Measurements from ENCODE around the gene NFAT5.

The NFAT5 gene

GRCh38 chr16:69644790-69645189 is 79.0 kb downstream of the NFAT5 start:
- DNase-seq (ENCODE audit: low spot score), result no peak

- no peak for DNase-seq (ENCODE audit: low spot score)
Measured at GRCh38 chr16:69647020-69647419, 81.3 kb downstream of the NFAT5 start.

- no peak for DNase-seq (ENCODE audit: low spot score)
Measured at GRCh38 chr16:69651217-69651616, 85.5 kb downstream of the NFAT5 start.

DNA sequence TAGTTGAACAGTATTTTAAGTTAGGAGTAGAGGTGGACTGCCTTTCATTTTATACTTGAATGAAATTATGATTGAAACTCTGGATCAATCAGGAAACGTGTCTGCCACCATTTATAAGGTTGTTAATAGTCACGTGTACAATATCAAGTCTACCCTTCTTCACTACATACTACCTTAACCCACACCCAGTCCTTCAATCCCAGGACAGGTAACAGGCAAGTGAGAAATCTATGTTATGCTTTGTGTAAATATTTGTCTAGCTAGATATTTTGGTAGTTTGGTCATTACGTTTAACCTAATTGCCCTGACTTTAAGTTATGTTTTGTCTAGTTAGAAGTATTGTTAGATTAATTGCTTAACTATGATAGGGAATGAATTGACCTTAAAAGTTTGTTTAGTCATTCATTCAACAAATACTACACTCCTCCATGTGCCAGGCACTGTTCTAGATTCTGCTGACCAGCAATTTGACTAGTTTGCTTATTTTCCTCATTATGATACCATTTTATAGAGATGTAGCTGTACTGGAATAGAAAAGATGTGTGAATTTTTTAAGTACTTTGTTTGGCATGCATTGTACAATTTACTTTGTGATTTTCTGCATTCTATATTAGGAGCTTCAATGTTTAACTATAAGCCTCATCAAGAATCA is 88.6 kb downstream of the NFAT5 start:
- DNase-seq (ENCODE audit: low spot score), result no peak

GRCh38 chr16:69660166-69660565 is 94.4 kb downstream of the NFAT5 start:
- DNase-seq (ENCODE audit: low spot score), result no peak

- no peak for DNase-seq (ENCODE audit: low spot score)
Measured at GRCh38 chr16:69662901-69663300, 97.1 kb downstream of the NFAT5 start.

GRCh38 chr16:69663846-69664245 is 98.1 kb downstream of the NFAT5 start:
- no peak for DNase-seq (ENCODE audit: low spot score)

DNA sequence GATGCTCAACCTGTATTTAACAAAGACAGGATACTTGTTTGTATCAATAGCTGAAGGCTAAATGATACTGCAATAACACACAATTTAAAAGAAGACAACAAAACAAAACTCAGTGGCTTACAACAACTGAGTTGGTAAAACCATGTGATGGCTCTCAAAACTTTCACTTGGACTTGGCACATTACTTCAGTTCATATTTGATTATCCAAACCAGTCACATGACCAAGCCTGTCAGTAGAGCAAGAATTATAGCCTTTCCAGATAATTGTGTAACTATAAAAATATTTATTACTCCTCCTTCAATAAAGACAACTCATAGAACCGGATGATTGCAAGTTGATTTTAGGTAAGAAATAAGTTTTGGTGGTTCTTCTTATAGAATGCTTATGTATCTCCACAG is 103.8 kb downstream of the NFAT5 start:
- DNase-seq (ENCODE audit: low spot score), result no peak

GRCh38 chr16:69672315-69672997 is 106.7 kb downstream of the NFAT5 start:
- DNase-seq (ENCODE audit: low spot score), result no peak

DNA sequence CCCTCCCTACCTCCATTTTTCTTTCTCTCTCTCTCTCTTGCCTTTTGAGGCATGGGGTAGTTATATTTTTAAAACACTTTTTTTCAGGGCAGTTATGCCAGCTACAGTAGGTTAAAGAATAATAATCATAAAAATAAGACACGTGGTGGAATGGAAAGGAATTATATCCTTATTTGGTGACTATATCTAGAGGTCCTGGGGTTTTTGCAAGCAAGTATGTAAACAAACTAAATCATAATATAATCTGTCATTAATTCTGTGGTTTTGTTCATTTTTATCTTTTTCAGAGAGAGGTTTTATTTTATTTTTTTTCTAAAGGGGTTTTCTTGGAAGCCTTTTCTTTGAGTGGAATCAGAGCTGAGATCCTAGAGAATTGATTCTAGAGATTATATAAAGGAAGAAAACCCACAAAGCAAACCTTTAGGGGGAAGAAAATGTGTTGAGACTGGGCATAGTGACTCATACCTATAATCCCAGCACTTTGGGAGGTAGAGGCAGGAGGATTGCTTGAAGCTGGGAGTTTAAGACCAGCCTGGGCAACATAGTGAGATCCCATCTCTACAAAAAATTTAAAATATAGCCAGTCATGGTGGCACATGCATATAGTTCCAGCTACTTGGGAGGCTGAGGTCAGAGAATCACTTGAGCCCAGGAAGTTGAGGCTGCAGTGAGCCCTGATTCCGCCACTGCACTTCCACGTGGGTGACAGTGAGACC is 107.4 kb downstream of the NFAT5 start:
- no peak for DNase-seq (ENCODE audit: low spot score)

DNA sequence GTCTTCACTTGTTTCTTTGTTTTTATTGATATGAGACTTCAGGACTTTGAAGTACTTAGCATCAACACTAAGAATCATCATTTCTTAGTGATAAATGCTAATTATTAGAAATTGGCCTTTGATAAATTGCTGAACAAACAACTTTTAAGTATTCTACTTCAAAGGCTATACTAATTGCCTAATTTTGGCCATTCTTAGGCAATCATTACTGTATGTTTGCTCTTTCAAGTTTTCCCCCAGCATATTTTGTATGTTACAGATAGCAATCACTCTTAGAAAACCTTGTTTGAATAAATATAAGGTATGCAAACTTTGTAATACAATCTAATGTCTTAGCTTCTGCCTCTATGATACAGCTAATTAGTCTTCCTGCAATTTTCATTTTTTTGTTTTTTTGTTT is 114.6 kb downstream of the NFAT5 start:
- no peak for DNase-seq (ENCODE audit: low spot score)

- no peak for DNase-seq (ENCODE audit: low spot score)
Measured at GRCh38 chr16:69688589-69688988, 122.8 kb downstream of the NFAT5 start.

GRCh38 chr16:69691980-69692911 is 126.5 kb downstream of the NFAT5 start:
- DNase-seq (ENCODE audit: low spot score), result no peak

DNA sequence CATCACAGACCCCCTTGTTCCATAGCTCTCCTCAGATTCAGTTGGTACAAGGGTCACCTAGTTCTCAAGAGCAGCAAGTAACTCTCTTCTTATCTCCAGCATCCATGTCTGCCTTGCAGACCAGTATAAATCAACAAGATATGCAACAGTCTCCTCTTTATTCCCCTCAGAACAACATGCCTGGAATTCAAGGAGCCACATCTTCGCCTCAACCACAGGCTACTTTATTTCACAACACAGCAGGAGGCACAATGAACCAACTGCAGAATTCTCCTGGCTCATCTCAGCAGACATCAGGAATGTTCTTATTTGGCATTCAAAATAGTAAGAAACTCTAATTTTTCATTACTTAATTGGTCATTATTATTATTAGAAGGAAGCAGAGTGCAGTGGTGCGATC is 128.2 kb downstream of the NFAT5 start:
- no peak for DNase-seq (ENCODE audit: low spot score)

DNA sequence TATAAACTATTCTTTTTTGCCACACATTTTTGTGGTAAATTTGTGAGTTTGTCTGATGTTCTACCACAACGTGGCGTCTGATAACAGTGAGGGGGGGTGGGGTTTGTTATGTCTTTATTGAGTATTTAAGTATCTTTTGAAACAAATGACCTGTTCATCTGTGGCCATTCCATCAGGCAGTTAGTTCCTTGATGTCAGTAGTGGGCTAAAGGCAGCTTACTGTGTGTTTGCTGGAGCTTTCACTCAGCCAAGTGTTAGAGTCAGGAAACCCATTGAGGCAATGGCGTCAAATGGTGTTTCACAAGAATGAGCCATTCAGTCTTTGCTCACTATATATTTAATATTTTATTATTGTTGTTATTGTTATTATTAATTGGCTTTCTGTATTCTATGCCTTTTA is 132.6 kb downstream of the NFAT5 start:
- DNase-seq (ENCODE audit: low spot score), result no peak

- no peak for DNase-seq (ENCODE audit: low spot score)
Measured at GRCh38 chr16:69699915-69700314, 134.1 kb downstream of the NFAT5 start.

DNA sequence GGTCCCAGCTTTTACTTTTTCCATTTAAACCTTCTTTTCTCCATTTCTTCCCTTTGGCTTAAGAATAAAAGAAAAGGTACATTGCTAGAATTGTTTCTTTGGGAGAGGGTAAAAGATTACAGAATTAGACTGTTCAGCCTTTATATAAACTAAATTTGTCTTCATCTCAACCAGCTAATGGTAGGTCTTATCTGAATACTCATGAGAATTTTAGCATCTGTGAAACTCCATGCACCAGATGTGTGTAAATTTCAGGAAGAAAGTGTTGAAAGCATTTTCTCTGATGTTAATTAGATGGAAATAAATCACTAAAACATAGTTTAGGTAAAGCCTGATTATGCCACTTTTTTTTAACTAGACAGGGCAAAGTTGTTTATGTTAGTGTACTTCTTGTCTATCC is 135.7 kb downstream of the NFAT5 start:
- no peak for DNase-seq (ENCODE audit: low spot score)

- no peak for DNase-seq (ENCODE audit: low spot score)
Measured at GRCh38 chr16:69701866-69702265, 136.1 kb downstream of the NFAT5 start.

- no peak for DNase-seq (ENCODE audit: low spot score)
Measured at GRCh38 chr16:69703638-69704037, 137.9 kb downstream of the NFAT5 start.

DNA sequence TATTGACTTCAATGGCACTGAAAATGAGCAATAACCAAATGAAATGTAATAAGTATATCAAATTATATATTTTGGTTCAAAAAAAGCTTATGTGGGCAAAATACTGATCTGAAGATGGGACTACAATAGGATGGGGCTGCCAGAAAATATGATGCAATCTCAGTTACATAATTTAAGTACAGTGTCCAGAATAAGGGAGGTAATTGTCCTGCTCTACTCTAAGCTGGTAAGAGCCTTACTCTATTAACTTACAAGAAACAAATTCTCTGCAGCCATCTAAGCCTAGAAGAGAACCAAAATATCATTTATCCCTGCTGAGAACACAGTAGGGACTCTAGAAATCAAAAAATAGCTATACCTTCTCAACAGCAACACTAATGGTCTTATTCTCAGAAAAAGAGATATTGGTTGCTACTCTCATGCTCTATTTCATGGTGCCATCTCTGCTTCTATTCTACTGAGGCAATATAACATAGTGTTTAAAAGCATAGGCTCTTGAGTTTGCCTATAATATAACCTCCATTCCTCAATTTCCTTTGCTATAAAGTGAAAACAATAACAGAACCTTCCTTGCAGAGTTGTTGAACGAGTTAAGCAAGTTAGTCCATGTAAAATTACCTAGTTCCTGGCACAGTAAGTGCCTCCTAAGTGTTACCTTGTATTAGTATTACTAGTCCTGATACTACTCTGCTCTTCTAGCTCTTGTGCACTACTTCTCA is 140.6 kb downstream of the NFAT5 start:
- no peak for DNase-seq (ENCODE audit: low spot score)

DNA sequence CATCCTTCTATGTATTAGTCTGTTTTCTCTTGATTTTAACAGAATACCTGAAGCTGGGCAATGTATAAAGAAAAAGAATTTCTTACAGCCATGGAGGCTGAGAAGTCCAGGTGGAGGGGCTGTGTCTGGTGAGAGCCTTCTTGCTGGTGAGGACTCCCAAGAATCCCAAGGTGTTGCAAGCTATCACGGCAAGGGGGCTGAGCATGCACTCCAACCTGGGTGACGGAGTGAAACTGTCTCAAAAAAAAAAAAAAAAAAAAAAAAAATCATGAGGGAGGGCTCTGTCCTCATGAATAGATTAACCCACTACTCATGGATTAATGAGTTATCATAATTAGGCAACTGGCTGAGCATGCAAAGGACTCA is 141.2 kb downstream of the NFAT5 start:
- DNase-seq (ENCODE audit: low spot score), result no peak
